Urothelium cell line (cell line): ENCODE results near the gene ATP1A4.
A peak's percentile ranks its signal among the peaks of the same experiment; 100 is the strongest.
"Not testable (repeated sequence)": the region's sequence is repeated elsewhere in the genome, so short reads cannot be mapped to it uniquely, and the experiment has no call there.

Source experiments
- DNase-seq: peaks from one replicate; pipeline ENCODE4 v3.0.0; 2011; ENCODE audit warnings: low spot score, mixed read lengths
- FAIRE-seq: peaks from 2 replicates; lab custom pipeline; 2011; peaks lifted over from hg19 to GRCh38; lab: Jason Lieb, UNC

The ATP1A4 gene

DNA sequence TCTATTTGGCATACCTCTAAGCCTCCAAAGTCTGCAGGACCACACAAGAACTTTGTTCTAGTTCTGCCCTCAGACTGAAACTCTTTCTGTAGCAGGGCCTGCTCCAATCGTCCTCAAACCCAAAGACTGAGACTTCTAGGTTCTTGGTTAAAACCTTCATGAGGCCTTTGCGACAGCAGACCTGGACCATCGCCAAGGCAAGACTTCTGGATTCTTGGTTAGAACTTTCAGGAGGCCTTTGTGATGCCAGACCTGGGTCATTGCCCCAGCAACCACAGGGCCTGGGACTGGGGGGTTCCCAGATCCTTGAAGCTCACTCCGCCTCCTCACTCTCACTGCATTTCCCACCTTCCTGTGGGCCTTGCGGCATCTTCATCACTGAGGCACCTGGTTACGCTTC, at the start of gene ATP1A4:
TSS of gene ATP1A4 (plus strand) at position 301 of the 400 bp plus-strand sequence. CDS start 438 bp downstream, outside the sequence.
- FAIRE-seq (no peak), DNase-seq (no peak)

DNA sequence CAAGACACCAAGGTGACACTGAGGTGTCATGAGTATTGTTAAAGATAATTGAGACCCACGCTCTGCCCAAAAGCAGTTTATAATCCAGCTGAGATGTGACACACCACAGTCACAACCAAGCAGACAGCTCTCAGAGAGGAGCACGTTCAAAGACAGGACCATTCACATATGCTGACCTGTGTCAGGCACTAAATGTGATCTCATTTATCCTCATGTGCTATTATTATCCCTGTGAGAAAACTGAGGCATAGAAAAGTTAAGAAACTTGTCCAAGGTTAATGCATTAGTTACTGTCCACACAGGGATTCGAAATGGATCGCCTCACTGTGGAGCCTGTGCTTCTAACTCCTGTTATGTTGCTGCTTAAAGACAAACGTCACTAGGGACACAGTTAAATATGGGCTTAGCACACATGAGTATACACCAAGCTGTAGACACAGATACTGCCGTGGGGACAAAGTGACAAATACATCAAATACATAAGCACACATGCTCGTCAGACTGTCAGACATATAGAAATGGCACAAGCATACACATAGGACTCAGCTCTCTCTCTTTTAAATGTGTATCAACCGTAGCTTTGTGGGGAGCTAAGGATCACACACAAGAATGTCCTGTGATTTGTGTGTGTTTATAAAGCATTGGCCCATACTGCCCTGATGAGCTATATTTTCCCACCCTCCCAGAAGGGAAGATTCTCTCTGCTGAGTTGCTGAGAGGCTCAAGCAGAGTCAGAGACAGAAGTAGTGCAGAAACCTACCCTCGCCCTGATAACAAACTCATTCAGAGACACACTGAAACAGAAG, 49.5 kb upstream of the ATP1A4 start:
- no peak for FAIRE-seq
- DNase-seq = no peak

DNA sequence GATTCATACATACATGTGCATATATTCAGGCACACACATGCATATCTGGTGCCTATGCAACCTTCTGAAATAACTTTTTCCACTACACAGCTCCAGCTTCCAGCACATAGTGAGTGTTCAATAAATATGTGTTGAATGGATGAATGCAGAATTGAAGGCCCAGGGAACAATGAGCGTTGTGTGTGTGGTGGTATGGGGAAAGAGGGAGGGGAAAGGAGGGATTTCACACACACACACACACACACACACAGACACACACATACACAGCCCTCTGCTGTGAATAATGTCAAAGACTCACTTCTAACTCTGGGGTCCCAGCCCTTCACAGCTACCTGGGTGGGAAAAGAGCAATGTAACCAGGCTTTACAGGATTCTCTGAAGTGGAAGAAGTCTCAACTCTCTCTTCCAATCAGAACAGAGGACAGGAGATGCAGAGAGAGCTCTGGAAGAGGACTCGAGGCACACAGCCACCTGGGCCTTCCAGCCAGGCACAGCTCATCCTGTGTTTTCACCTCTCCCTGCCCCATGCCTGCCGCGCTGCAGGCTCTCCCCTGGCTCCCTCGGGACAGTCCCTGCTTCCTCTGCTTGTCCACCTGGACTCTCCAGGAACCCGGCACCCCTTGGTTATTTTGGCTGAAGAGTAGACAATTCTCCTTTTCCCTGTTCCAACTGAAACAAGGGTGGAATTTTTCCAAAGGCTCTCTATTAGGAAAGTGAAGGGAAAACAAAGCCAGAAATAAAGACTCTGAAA, 47.6 kb upstream of the ATP1A4 start:
- no peak for DNase-seq
- no peak for FAIRE-seq

DNA sequence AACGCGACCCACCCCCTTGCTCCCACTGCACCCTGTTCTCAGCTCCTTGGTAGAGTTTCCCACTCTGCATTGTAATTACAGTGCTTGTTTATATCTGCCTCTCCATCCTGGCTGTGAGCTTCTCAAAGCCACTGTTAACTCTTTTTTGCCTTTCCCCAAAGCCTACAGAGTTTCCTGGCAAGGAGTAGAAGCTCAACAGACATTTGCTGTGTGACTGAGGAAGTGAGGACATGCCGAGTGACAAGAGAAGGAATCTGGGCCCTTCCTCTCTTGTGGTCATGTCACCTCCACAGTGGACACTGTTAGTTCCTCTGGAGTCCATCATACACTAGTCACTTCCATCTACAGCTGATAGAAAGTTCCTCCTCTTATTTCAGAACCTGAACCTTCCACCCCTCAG, 46.9 kb upstream of the ATP1A4 start:
- no peak for FAIRE-seq
- no peak for DNase-seq

DNA sequence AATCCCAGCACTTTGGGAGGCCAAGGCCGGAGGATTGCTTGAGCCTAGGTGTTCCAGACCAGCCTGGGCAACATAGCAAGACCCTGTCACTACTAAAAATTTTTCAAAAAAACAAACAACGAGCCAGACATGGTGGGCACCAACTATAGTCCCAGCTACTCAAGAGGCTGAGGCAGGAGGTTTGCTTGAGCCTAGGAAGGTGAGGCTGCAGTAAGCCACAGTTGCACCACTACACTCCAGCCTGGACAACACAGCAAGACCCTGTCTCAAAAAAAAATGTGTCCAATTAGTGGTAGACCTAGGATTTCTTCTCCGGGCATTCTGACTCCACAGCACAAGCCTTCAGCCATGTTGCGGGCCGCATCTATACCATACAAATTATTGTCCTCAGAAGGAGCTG, 46.2 kb upstream of the ATP1A4 start:
- no peak for FAIRE-seq
- no peak for DNase-seq

DNA sequence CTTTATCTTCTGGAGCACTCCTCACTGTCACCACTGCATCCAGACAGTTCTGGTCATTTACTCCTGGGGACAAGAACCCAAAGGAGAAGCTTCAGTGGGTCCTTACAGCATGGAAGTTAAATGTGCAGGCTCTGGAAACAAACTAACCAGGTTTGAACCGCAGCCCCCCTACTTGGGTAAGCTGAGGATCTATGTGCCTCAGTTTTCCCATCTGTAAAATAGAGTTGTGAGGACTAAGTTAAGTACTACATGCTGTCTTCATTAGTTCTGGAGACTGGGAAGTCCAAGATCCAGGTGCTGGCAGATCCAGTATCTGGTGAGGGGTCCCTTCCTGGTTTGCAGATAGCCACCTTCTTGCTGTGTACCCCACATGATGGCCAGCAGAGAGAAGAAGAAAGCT, 43.9 kb upstream of the ATP1A4 start:
- FAIRE-seq (no peak), DNase-seq (no peak)

DNA sequence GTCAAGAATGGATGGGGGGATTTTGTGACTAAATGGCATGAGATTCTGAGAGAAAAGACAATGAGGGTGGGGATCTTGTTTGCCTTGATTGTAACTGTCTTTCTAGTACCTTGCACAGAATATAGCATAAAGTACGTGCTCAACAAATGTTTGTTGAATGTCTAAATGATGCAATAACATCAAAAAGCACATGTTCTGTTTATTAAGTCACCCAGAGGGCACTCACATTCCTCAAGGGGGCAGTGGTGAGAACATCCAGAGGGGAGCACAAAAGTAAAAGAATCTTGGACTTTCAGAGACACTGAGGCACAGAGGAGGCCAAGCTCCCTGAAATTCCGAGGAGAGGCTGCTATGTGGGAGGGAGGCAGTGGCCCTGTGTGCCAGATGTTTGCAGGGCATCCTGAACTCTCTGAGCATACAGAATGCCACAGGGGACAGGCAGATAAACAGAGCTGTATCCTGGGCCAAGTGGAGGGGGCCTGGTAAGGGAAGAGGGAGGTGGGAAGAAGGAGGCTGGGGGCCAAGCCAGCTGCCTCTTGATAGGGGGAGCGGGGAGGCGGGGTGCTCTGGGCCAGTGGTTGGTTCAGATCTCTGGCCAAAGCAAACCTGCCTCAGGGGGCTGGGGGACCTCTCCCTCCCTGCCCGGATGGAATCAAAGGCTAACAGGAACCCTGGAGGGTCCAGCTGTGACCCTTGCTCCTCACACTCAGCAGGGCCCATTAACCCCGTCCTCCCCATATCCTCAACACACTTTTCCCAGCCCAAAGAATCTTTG, 42.3 kb upstream of the ATP1A4 start:
- FAIRE-seq (no peak), DNase-seq (peak; percentile 41)

DNA sequence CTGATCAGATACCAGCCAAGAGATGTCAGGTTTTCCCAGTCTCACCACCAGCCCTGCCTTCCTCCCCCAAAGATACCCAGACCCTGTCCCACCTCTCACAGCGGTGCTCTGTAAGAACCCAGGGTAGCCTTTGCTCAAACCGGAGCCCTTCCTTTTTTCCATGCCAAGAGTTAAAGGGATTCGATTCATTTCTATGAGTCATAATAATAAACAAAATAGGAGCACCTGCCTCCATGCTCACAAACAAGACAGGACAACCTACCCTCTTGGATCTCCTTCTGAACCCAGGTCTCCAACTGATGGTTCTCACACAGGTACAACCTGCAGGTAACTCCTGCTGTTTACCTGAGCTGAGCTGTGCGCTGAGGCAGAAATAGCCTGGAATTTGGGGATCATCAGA, 41.7 kb upstream of the ATP1A4 start:
- no peak for FAIRE-seq
- no peak for DNase-seq

DNA sequence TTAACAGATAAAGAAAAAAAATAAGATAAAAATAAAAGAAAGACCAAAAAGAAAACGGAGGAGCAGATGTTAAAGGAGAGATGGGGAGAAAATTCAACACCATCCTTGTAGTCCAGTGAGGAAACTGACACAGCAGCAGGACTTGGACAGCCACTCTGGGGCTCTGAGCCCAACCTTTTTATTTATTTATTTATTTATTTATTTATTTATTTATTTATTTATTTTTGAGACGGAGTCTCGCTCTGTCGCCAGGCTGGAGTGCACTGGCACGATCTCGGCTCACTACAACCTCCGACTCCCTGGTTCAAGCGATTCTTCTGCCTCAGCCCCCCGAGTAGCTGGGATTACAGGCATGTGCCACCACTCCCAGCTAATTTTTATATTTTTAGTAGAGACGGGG, 39.9 kb upstream of the ATP1A4 start:
- DNase-seq = not testable (repeated sequence)

DNA sequence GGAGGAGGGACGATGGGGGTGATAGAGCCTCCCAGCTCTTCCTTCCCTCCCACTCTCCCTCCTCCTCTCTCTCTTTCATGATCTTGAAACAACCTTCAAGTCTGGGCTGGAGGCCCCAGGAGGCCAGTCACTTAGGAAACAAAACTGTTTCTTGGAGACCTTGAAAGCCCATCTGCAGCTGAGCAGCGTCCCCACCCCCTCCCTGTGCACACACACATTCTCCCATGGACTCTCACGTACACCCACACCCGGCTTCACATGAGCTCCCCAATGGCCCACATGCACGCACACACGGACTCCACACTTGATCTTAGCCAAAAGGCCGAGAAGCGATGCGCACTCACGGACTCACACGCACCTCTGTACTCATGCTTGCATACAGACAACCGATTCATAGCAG, 39.0 kb upstream of the ATP1A4 start:
- DNase-seq (no peak), FAIRE-seq (no peak)

More for the DNA sequence above, 39.9 kb upstream of the ATP1A4 start:
- FAIRE-seq = not testable (repeated sequence)

DNA sequence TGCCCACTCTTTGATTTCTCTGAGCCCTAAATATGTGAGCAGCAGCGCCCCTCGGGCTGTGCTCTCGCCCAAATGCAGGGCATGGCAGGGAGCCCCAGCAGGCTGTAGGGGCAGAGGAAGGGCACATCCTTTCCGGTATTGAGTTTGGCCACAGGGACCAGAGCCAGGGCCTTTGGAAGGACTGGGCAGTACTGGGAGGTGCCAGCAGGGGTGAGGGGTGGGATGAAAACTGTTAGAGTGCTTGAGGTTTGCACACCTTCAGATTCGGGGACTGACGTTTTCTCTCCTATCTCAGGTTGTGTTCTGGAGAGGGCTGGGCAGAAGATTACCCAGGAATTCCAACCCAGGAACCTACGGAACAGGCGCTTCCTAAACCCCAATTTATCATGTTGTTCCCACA, 38.0 kb upstream of the ATP1A4 start:
- no peak for DNase-seq
- FAIRE-seq = no peak

DNA sequence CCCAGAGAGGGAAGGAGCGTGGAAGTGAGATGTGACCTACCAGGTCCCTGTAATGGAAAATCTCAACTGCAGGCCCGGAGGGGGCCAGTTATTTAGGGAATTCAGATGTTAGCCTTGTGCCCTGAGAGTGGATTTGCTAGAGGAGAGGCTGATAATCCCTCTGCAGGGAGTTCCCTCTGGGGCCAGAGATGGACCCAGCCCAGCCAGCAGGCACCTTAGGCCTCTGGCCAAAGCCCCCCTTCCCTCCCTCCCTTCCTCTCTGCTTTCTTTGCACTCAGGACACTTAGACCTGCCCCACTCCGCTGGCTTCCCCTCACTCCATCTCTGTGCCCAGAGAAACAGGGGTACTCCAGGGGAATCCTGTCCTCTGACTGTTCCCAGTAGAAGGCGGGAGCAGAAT, 37.3 kb upstream of the ATP1A4 start:
- FAIRE-seq (no peak), DNase-seq (no peak)

DNA sequence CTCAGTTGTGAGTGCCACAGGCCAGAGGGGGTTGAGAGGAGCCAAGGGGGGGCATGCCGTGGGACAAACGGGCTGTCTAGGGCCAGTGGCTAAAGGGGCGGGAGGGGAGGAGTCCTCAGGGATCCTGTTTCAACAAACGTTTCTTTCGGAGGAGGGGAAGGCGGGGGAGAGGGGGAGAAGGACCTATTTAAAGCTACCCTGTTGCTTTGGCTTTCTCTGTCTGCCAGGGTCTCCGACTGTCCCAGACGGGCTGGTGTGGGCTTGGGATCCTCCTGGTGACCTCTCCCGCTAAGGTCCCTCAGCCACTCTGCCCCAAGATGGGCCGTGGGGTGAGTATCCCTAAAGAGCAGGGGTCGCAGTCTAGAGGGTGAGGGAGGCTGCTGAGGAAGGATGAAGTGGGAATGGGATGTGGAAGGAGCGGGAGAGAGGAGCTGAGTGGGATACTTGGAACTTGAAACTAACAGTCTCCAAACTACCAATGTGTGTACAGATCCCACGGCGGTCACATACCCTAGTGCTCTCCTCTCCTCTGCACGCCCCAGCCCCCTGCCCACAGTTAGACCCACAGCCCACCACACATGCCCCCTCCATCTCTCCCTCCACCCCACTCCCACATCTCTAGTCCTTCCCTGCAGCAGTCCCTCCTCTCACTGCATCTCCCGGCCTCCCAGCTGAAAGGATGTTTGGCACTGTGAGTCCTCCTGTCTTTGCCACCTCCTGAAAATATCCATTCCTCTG, 35.7 kb upstream of the ATP1A4 start, which contains the start of gene ATP1A2:
TSS of gene ATP1A2 (plus strand) at position 215 of the 738 bp plus-strand sequence. CDS start at position 318, 103 bp downstream.
- FAIRE-seq = no peak
- DNase-seq = no peak

DNA sequence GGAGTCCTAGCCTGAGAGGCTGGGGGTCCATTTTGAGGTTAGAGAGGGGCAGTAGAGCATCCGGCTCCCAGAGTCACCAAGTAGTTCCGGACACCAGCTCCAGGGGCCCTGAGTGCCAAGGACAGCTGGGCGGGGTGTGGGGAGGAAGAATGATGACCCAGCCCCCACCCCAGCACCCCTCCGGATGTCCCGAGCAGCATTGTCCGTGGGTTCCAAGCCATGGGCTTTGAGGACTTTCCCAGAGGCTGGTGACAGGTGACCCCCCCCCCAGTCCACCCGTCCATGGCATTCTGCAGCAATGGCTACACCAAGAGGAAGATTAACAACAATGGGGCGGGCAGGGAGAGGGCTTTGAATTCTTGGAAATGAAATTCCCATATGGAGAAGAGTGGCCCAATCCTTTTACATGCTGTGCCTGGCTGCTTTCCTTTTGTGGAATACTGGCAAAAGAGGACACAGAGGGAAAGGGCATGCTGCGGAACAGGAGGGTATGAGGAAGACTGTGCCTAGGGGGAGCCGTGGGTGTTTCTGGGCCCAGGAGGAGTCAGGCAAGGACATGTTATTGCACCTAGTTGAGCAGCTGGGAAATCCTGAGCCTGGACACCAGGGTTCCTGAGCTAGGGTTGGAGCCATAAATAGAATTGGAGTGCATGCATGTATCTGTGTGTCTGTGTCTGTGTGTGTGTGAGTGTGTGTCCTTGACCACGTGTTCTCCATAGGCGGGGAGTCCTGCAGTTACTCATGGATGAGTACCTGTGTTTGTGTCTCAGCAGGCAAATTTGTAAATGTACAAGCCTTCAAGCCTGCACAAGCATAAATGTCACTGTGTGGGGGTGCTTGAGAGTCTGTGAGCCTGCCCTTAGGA, 34.9 kb upstream of the ATP1A4 start:
- FAIRE-seq (no peak), DNase-seq (no peak)

DNA sequence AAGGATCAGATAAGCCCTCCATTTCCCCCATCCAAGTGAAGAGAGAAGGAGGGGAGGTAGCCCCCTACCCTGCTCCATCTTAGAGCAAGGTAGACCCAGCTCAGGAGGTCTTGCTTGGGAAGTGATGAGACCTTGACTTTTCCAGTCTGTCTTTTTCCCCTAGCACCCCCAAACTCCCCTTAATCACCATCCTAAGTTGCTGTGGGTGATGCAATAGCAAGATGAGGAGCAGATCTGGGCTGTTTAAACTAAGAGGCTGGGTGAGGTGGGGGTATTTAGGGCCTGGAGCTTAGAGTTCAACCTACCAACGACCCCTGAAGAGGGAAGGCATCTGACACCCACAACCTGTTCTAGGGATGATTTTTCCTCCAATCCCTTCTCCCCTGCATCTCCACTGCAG, 34.1 kb upstream of the ATP1A4 start:
- FAIRE-seq (no peak), DNase-seq (no peak)

DNA sequence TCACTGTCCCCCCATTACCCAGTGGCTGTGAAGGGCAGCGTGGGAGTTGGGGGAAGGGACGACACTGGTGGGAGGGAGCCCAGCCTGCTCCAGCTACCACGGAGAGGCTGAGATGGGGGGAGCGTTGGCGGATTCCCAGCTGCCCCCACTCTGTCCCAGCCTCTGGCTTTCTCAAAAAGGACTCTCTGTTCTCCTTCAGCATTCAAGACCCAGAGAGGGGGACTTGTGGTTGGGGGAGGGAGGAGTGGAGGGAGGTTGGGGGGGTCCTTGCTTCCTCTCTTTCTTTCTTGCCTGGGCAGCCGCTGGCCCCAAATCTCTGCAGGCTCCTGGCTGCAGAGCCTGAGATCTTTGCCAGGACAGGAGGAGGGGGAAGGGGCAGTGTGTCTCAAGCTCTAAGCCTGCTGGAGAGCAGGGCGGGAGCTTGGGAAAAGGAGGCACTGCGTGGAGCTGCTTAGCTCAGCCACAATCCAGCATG, 33.7 kb upstream of the ATP1A4 start:
- FAIRE-seq = no peak
- DNase-seq = peak; percentile 26

DNA sequence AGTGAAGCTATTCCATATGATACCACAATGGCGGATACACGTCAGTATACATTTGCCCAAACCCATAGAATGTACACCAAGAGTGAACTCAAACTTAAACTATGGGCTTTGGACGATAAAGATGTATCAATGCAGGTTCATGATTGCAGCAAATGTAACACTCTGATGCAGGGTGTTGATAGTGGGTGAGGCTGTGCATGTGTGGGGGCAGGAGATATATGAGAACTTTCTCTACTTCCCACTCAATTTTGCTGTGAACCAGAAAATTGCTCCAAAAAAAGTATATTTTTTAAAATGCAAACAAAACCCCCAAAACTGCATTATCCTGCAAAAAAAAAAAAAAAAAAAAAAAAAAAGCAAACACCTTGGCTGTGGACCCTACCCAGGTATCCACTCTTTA, 32.5 kb upstream of the ATP1A4 start:
- FAIRE-seq (no peak), DNase-seq (no peak)

DNA sequence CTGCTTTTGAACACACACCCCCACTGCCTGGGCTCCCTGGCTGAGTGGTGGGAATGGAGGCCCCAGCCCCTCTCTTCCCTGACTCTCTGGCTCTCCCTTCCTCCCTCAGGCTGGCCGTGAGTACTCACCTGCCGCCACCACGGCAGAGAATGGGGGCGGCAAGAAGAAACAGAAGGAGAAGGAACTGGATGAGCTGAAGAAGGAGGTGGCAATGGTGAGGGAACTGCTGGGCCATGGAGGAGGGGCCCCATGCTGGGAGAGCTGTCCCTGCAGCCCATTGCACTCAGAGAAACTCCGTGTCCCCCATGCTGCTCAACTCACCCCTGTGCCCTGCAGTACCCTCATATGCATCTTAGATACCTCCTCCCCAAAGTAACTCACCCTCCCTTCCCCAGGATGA, 30.6 kb upstream of the ATP1A4 start:
- DNase-seq (no peak), FAIRE-seq (no peak)

DNA sequence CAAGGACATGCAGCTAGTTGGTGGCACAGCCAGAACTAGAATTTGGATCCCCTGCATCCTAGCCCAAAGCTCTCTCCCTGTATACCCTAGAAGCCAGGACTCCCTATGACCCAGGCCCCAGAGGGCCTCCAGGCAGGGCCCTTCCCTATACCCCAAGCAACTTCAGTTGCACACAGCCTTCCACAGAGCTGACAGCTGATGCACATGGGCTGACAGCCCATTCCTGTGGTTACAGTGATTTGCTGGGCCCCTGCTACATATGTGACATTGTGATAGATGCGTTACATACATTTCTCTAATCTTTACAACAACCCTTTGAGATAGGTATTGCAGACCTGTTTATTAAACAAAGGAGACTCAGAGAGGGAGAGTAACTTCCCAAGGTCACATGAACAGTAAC, 30.0 kb upstream of the ATP1A4 start:
- DNase-seq = no peak
- FAIRE-seq = no peak
